GM19025 (cell line): ENCODE data around the gene DOK1.

Source experiments
- ATAC-seq: cut with Tn5 transposase; IDR thresholded peaks from one replicate; pipeline ENCODE4 v1.9.1; 2021; ENCODE audit warnings: mild to moderate bottlenecking, low read depth, moderate library complexity; ENCODE audit not compliant: unreplicated experiment

Gene DOK1

DNA sequence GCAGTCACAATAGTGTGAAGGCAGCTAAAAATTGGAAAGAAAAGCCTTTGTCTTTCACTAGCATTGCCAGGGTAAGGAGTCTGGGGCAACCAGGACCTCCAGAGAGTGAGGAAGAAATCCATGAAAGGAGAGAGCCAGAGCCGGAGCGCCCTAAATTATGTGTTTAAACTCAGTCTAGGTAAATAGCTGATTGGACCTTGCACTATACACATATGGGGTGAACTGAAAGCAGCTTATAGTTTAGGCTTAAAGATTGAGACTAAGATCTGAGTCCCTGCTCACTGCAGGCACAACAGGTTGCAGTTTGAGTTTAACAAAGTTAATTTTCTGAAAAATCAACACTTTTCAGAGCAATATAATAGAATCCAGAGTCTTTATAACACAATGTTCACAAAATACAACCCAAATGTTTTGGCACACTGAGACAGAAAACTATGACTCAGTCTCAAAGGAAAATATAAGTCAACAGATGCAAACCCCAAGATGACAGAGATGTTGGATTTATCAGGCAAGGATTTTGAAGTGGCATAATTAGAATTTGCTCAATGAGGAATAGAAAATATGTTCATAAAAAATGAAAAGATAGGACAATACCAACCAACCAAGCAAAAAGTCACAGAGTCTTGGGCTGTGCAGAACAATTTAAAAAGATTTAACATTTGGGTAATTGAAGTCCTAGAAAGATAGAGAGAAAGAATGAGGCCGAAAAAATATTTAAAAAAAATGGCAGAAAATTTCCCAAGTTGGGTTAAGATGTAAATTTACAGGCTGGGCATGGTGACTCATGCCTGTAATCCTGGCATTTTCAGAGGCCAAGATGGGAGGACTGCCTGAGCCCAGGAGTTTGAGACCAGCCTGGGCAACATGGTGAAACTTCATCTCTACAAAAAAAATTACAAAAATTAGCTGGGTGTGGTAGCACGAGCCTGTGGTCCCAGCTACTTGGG is 39.6 kb downstream of the DOK1 start:
- ATAC-seq = no peak

DNA sequence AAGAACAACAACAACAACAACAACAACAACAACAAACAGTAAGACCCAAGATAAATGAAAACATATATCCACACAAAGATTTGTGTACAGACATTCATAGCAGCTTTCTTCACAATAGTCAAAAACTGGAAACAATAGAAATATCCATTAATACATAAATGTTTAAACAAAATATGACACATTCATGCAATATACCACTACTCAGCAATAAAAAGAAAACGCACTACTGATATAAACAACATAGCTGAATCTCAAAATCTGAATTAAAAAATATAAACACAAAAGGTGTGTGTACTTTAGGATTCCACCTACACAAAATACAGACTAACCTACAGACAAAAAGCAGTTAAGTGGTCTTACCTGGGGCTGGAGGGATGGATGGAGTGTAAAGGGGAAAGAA is 42.1 kb downstream of the DOK1 start:
- no peak for ATAC-seq

DNA sequence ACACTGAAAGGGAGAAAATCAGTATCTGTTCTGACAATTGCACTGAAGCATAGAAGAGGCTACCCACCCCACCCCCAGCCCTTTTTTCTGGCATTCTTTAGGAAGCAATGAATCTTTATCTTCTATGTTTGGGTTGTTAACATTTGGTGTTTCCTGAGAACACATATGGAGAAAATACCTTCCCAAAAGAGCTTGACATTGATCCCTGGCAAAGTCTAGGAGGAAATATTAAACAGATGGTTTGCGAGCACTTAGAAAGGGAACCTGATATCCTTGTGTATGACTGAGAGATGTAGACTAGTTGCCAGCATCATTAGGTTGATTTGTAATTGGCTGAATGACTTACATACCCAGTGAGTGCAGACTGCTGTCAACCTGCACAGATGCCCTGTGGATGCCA is 42.9 kb downstream of the DOK1 start:
- ATAC-seq = no peak

DNA sequence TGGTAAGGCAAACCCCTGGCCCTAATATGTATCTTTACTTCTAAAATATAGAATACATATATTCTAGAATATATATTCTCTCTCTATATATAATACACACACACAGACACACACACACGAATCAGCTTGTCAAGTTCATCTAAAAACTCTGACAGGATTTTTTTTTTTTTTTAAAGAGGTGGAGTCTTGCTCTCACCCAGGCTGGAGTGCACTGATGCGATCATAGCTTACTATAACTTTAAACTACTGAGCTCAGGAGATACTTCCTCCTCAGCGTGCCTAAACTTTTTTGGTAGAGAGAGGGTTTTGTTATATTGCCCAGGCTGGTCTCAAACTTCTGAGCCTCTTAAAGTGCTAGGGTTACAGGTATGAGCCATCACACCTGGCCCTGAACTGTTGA is 45.2 kb downstream of the DOK1 start:
- no peak for ATAC-seq

DNA sequence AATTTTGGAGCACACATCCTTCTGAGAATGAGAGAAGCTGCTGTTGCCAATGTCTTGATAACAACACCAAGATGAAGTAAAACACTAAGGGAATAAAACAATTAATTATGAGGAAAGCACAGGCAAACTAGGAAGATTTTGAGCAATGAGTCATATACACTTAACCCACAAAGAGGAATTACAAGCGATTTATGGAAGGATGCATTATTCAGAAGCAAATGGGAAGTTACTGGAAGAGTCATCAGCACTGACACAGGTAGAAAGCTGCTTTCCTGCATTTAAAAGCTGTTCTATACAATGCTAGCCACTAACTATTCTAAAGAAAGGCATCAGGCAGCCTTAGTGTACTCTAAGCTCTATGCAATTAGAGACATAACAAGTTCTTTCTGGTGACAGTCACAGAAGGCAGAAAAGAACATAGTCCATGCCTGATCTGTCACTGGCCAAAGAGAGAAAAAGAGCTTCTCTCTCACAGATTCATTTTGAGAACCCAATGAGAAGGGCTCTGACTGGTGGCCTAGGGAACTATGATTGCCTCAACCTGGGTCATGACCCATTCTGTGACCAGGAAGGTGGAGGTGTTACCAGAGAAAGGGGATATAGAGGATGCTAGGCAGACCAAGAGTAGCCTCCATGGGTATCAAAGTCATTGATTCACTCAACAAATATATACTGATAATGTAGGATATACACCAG is 48.2 kb downstream of the DOK1 start:
- no peak for ATAC-seq

DNA sequence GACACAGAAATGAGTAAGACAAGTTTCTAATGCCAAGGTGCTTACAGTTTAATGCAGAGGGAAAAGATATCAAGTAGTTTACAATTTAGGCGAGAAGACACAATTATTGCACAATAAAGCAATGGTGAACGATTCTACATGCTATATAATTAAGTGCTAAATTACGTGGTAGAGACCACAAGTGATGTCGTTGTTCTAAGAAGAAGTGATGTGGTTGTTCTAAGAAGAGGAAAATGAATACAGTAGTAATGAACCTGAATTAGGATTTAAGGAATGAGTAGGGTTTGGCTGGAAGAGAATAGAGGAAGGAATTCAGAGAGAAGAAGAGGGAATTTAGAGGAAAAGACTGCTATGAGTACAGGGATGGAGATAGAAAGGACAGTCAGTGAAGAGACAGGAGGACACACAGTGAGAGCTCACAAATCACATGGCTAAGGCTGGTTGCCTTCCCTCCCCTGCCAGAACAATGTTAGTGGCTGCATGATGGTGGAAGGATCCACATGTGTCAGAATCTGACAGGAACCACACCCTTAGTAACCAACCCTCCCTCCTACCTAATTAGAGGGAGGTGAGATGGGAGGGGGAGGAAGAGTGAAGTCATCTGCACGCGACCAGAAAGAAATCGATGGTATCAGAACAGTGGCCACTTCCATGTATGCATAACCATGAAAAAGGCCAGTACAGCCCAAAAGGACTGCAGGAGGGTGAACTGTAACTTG is 48.9 kb downstream of the DOK1 start:
- no peak for ATAC-seq

DNA sequence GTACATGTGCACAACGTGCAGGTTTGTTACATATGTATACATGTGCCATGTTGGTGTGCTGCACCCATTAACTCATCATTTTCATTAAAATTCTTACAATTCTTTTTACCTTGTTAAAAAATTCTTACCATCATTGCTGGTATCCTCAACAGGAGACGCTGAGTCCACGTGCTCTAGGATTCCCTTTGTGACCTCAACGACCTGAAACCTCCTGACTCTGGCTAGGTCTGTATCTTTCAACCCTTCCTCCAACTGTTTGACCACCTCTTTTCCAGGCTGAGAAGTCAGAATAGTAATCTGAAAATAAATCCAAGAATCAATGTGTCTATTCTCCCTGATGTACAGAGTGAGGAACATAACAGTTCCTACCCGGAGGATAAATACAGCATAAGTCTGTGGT is 52.4 kb downstream of the DOK1 start:
- ATAC-seq = no peak
